Coronary artery (tissue), 2 donors: Measurements from ENCODE around the gene GRHPR.

ENCODE experiments used
- DNase-seq: peaks from one replicate; pipeline ENCODE4 v3.0.0-alpha.2; 2017; ENCODE audit warnings: low spot score
- H3K27ac ChIP-seq, 2 donors: fragments of 200-600 bp; sonication (generic); one replicate each; pipeline ENCODE4 v1.5.1; 2016 to 2019
- H3K4me3 ChIP-seq: fragments of 200-600 bp; sonication (generic); 2 replicates; pipeline ENCODE4 v1.5.1; 2016; ENCODE audit warnings: mild to moderate bottlenecking, moderate library complexity
- TF ChIP-seq, protein P1 (sequence below): fragments of 200-600 bp; sonication (generic); IDR thresholded peaks from one replicate; pipeline ENCODE4 v1.5.1; 2019; ENCODE audit warnings: antibody characterized with exemption

Gene GRHPR

DNA sequence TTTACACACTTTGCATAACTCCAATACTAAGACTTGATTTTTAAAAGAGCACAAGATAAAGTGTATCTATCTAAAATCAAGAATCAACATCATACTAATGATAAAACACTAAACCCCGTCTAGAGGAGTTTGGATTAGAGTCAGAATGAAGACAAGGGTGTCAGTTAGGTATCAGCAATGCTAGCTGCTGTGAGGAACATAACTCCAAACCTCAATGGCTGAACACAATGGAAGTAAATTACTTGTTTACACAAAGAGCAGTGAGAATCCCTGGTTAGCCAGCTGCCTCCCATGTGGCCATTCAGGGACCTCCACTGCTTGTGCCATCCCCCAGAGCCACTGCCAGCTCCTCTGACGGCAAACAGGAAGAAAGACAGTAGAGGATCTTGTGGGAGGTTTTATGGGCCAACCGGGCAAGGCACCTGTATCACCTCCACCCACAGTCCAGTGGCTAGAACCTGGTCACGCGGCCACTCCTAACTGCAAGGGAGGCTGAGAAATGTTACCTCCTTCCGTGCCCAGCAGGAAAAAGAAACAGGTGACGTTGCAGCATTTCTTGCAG is 24.0 kb upstream of the GRHPR start:
- H3K4me3 ChIP-seq = no peak overlapping the region
- DNase-seq = no peak
- no peak overlapping the region for H3K27ac ChIP-seq
- TF ChIP-seq, protein P1, sequence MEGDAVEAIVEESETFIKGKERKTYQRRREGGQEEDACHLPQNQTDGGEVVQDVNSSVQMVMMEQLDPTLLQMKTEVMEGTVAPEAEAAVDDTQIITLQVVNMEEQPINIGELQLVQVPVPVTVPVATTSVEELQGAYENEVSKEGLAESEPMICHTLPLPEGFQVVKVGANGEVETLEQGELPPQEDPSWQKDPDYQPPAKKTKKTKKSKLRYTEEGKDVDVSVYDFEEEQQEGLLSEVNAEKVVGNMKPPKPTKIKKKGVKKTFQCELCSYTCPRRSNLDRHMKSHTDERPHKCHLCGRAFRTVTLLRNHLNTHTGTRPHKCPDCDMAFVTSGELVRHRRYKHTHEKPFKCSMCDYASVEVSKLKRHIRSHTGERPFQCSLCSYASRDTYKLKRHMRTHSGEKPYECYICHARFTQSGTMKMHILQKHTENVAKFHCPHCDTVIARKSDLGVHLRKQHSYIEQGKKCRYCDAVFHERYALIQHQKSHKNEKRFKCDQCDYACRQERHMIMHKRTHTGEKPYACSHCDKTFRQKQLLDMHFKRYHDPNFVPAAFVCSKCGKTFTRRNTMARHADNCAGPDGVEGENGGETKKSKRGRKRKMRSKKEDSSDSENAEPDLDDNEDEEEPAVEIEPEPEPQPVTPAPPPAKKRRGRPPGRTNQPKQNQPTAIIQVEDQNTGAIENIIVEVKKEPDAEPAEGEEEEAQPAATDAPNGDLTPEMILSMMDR = no peak

DNA sequence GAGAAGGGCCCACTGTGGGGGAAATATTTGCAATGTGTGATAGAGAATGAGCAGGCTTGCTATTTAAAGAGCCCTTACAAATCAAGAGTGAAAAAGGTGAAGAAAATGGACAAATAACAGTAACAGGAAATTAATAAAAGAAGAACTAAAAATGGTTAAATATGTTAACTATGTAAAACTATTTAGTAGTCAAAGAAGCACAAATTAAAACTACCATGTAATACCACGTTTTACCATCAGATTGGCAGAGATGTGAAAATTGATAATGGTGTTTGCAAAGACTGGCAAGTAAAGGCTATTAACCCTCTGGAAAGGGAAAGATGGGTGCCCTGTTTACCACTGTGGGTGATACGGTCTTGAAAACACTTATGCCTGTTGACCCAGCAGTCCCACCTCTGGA is 23.2 kb upstream of the GRHPR start:
- Histone ChIP-seq H3K27ac (no peak overlapping the region), H3K4me3 (no peak overlapping the region)
- DNase-seq = no peak
- TF ChIP-seq, protein P1 = no peak

DNA sequence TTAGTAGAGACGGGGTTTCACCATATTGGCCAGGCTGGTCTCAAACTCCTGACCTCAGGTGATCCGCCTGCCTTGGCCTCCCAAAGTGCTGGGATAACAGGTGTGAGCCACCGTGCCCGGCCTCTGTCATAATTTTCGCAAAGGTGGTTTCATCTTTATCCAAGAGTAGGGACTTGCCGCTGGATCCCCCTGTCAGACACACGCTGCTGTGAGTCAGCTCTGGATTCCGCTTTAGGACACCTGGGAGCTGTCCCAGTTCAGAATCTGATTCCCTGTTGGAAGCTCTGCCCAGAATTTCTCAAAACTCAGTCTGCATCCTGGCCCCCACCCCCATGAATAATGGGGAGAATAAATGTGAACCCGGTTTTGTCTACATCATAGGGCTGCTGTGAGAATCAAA is 17.9 kb upstream of the GRHPR start:
- TF ChIP-seq, protein P1 = no peak
- DNase-seq = no peak
- Histone ChIP-seq H3K27ac (no peak overlapping the region), H3K4me3 (no peak overlapping the region)

DNA sequence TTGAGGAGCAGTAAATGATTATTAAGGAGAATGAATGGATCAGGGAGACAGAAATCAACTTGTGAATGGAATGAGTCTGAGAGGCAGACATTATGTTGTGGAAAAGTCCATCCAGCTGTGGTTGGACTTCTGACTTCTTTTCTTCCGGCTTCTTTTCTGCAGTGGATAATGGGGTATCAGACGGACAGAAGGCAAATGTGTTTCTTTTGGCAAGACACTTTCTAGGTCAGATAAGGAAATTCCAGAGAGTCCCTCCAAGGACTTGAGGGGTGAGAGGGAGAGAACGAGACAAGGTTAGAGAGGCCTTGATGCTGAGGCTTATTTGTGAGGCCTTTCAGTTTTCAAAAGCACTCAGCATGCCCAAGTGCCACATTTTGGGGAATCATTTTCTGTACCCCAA is 17.1 kb upstream of the GRHPR start:
- peak overlapping the region; percentile 3 to 32 for H3K27ac ChIP-seq
- TF ChIP-seq, protein P1 = no peak
- H3K4me3 ChIP-seq = no peak overlapping the region
- no peak for DNase-seq

DNA sequence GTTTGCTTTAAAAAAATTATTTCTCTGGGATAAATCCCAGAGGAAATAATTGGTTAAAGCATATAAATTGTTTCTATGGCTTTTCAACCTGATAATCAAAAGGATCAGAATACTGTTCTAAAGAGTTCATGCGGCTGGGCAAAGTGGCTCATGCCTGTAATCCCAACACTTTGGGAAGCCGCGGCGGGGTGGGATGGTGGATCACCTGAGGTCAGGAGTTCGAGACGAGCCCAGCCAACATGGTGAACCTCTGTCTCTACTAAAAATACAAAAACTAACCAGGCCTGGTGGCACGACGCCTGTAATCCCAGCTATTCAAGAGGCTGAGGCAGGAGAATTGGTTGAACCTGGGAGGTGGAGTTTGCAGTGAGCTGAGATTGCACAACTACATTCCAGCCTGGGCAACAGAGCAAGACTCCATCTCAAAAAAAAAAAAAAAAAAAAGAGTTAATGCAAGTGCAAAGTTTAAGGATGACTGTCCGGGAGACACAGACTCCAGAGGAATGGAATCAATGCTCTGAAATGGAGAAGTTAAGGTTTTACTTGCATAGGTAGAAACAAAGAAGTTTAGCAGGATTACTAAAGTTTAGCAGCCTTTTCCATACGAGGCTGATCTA is 16.6 kb upstream of the GRHPR start:
- H3K27ac ChIP-seq = peak overlapping the region; percentile 3 to 32
- TF ChIP-seq, protein P1 = no peak
- DNase-seq = no peak
- H3K4me3 ChIP-seq = no peak overlapping the region

DNA sequence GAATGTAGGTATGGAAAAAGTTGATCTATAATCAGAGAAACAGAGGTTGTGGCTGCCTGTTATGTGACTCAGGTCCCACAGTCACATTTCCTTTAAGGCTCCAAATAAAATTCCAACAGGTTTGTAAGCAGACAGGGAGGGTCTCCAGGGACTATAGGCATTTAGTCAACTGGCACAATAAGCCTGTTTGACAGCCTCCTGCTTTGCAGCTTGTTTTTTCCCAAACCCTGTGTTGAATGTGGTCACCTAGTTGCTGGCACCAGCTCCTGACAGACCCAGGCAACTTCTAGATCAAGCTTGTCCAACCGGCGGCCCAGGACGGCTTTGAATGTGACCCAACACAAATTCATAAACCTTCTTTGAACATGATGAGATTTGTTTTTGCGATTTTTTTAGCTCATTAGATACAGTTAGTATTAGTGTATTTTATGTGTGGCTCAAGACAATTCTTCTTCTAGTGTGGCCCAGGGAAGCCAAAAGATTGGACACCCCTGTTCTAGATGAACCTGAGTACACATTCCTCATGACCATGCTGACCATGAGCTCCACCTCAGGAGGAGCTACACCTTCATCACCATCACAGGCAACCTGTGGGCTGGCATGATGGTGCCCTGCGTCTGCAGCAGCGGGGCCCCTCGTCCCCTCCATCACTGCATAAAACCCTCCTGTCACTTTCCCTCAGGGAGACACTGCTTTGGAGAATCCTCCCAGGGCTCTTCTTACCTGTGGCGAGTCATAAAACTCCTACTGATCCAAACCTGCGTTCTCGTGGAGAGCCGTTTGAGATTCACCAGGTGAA is 15.7 kb upstream of the GRHPR start:
- DNase-seq = no peak

More for the DNA sequence above, 15.7 kb upstream of the GRHPR start:
- TF ChIP-seq, protein P1 = no peak
- Histone ChIP-seq H3K27ac (no peak overlapping the region), H3K4me3 (no peak overlapping the region)
